Tibial artery (tissue), 4 donors: ENCODE data around the gene BECN2.

Source experiments
- DNase-seq, 2 donors: peaks; one replicate each; pipeline ENCODE4 v3.0.0-alpha.2; 2019
- H3K27ac ChIP-seq, 2 donors: fragments of 200-600 bp; sonication (generic) in 1 of 2; 1 replicate in 1 of 2; 2 replicates in 1 of 2; pipeline ENCODE4 v1.5.1; 2018 to 2019; ENCODE audit warnings: mild to moderate bottlenecking in 1 of 2
- H3K27me3 ChIP-seq, 2 donors: fragments of 200-600 bp; sonication (generic) in 1 of 2; one replicate each; pipeline versions ENCODE4 v1.5.1 to v1.6.0; 2016 to 2019
- H3K36me3 ChIP-seq, 3 donors: fragments of 200-600 bp; sonication (generic) in 2 of 3; one replicate each; pipeline ENCODE4 v1.5.1; 2016 to 2019; ENCODE audit warnings: mild to moderate bottlenecking in 2 of 3
- H3K4me1 ChIP-seq, 4 donors: fragments of 200-600 bp; sonication (generic) in 2 of 4; 1 replicate in 3 of 4; 2 replicates in 1 of 4; pipeline ENCODE4 v1.5.1; 2016 to 2019
- H3K4me3 ChIP-seq, 2 donors: fragments of 200-600 bp; sonication (generic) in 1 of 2; 1 replicate in 1 of 2; 2 replicates in 1 of 2; pipeline ENCODE4 v1.5.1; 2018 to 2019; ENCODE audit warnings: mild to moderate bottlenecking in 2 of 2
- H3K9me3 ChIP-seq, 3 donors: fragments of 200-600 bp; sonication (generic) in 1 of 3; one replicate each; pipeline ENCODE4 v1.5.1; 2016 to 2019
- CTCF ChIP-seq, 2 experiments: fragments of 200-600 bp in 1 of 2; fragments of 450-650 bp in 1 of 2; IDR thresholded peaks; one replicate each; pipeline ENCODE4 v1.5.1; 2017 to 2019; ENCODE audit warnings: antibody characterized with exemption in 2 of 2, mild to moderate bottlenecking in 1 of 2, moderate library complexity in 1 of 2
- intact Hi-C: fragments of 100-400 bp; cut with DNase I; formaldehyde crosslinking; loops from one replicate; pipeline ENCODE4 v1.15.0; 2023; ENCODE audit warnings: low total_unique reads

BECN2 gene, protein sequence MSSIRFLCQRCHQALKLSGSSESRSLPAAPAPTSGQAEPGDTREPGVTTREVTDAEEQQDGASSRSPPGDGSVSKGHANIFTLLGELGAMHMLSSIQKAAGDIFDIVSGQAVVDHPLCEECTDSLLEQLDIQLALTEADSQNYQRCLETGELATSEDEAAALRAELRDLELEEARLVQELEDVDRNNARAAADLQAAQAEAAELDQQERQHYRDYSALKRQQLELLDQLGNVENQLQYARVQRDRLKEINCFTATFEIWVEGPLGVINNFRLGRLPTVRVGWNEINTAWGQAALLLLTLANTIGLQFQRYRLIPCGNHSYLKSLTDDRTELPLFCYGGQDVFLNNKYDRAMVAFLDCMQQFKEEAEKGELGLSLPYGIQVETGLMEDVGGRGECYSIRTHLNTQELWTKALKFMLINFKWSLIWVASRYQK

DNA sequence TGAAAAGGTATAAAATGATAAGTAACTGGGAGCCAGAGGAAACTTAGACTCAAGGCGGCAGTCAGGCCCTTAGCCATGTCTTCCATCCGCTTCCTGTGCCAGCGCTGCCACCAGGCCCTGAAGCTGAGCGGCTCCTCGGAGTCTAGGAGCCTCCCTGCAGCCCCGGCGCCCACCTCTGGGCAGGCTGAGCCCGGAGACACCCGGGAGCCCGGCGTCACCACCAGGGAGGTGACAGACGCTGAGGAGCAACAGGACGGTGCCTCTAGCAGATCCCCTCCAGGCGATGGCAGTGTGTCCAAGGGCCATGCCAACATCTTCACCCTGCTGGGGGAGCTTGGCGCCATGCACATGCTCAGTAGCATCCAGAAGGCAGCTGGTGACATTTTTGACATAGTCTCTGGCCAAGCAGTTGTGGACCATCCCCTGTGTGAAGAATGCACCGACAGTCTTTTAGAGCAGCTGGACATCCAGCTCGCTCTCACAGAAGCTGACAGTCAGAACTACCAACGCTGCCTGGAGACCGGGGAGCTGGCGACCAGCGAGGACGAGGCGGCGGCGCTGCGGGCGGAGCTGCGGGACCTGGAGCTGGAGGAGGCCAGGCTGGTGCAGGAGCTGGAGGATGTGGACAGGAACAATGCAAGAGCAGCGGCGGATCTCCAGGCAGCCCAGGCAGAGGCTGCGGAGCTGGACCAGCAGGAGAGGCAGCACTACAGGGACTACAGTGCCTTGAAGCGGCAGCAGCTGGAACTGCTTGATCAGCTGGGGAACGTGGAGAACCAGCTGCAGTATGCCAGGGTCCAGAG, at the start of gene BECN2:
TSS of gene BECN2 (plus strand) at position 76 of the 803 bp plus-strand sequence. CDS start at position 76, 0 bp downstream.
- intact Hi-C loops: no loop called here
- H3K36me3 ChIP-seq: no peaks in the 10 kb centered on the region
- H3K27me3 ChIP-seq: no peaks in the 10 kb centered on the region
- no peaks in the 10 kb centered on the region for H3K9me3 ChIP-seq
- no peak for DNase-seq
- TF ChIP-seq CTCF (IDR thresholded peaks at IDR 0.05): no peak
- H3K4me1 ChIP-seq: no peaks in the 10 kb centered on the region
- no peak within 1 kb of the TSS for H3K27ac ChIP-seq
- H3K4me3 ChIP-seq: no peak within 1 kb of the TSS

GRCh38 chr1:241916196-241916595, 41.4 kb upstream of the BECN2 start:
- TF ChIP-seq CTCF (IDR thresholded peaks at IDR 0.05): no peak
- Histone ChIP-seq H3K4me1 (no peaks in the 10 kb centered on the region), H3K27ac (no peak overlapping the region), H3K36me3 (no peaks in the 10 kb centered on the region), H3K9me3 (no peaks in the 10 kb centered on the region), H3K27me3 (no peaks in the 10 kb centered on the region), H3K4me3 (no peak overlapping the region)
- no peak for DNase-seq
- intact Hi-C loops: no loop called here

DNA sequence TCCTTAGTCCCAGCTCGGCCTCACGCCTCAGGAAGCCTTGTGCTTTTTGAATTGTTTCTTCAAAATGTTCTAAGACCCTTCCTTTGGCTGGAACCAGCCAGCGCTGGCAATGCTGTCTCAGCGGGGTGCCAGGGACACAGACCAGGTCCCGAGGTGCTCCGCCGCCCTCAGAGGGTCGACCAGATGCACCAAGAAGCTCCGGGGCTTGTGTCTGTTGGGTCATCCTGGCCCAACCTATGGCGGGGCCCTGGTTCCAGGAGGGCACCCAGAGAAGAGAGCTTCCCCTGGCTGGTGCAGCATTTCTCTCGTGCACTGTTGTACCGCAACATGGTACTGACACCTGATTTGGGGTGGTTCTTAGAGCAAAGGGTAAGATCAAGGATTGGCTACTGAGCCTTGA, 40.1 kb upstream of the BECN2 start:
- intact Hi-C loops: no loop called here
- TF ChIP-seq CTCF (IDR thresholded peaks at IDR 0.05): no peak
- no peaks in the 10 kb centered on the region for H3K36me3 ChIP-seq
- H3K4me1 ChIP-seq: no peaks in the 10 kb centered on the region
- no peaks in the 10 kb centered on the region for H3K9me3 ChIP-seq
- no peak overlapping the region for H3K27ac ChIP-seq
- H3K4me3 ChIP-seq: no peak overlapping the region
- H3K27me3 ChIP-seq: no peaks in the 10 kb centered on the region
- no peak for DNase-seq

DNA sequence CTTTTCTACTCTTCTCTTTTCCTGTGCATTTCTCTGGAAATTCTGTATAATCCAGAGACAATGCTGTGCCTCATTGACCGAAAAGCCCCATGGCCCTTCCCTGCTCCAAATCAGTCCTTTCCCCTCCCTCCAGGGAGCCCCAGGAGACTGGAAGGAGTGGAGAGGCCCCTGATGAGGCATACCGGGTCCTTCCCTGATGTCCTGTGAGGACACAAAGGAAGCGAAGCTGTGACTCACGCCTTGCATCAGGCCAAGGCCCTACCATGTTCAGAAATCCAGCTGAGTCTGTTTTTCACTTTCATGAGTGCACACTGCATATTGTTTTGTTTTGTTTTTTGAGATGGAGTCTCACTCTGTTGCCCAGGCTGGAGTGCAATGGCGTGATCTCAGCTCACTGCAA, 38.7 kb upstream of the BECN2 start:
- intact Hi-C loops: no loop called here
- Histone ChIP-seq H3K27me3 (no peaks in the 10 kb centered on the region), H3K36me3 (no peaks in the 10 kb centered on the region), H3K9me3 (no peaks in the 10 kb centered on the region), H3K4me3 (no peak overlapping the region), H3K4me1 (no peaks in the 10 kb centered on the region), H3K27ac (no peak overlapping the region)
- no peak for DNase-seq
- TF ChIP-seq CTCF (IDR thresholded peaks at IDR 0.05): no peak

DNA sequence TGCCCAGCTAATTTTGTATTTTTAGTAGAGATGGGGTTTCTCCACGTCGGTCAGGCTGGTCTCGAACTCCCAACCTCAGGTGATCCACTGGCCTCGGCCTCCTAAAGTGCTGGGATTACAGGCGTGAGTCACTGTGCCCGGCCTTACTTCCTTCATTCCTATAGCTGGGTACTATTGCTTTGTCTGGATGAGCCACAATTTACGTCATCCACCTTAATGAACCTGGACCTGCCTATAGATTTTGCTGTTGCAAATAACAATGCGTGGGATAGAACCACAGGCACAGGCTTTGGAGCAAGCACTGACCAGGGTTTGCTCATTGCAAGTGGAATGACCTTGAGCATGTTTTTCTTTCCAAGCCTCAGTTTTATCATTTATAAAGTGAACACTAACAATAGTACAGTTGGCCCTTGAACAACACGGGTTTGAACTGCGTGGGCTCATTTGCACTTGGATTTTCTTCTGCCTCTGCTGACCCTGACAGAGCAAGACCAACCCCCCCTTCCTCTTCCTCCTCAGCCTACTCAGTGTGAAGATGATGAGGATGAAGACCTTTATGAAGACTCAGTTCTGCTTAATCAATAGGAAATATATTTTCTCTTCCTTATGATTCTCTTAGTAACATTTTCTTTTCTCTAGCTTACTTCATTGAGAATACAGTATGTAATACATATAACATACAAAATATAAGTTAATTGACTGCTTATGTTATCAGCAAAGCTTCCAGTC, 33.3 kb upstream of the BECN2 start:
- H3K27ac ChIP-seq: no peak overlapping the region
- TF ChIP-seq CTCF (IDR thresholded peaks at IDR 0.05): no peak
- intact Hi-C loops: no loop called here

More for the DNA sequence above, 33.3 kb upstream of the BECN2 start:
- H3K36me3 ChIP-seq: no peaks in the 10 kb centered on the region
- no peak overlapping the region for H3K4me3 ChIP-seq
- no peaks in the 10 kb centered on the region for H3K4me1 ChIP-seq
- H3K9me3 ChIP-seq: no peaks in the 10 kb centered on the region
- H3K27me3 ChIP-seq: no peaks in the 10 kb centered on the region
- no peak for DNase-seq
